ENCODE measurements around the gene MOCOS. TPM values are rescaled to one million over a fixed set of nuclear protein-coding genes. Genes with fewer than 3 reads are reported as not detected.

MOCOS gene
- 8.6 and 12.8 TPM in 2 replicates for total RNA-seq

GRCh38 chr18:36187193-36187825, at the start of gene MOCOS:
Gene MOCOS, plus strand, starts transcription at chr18:36187497. Its CDS starts 43 bp downstream, at chr18:36187540.

DNA sequence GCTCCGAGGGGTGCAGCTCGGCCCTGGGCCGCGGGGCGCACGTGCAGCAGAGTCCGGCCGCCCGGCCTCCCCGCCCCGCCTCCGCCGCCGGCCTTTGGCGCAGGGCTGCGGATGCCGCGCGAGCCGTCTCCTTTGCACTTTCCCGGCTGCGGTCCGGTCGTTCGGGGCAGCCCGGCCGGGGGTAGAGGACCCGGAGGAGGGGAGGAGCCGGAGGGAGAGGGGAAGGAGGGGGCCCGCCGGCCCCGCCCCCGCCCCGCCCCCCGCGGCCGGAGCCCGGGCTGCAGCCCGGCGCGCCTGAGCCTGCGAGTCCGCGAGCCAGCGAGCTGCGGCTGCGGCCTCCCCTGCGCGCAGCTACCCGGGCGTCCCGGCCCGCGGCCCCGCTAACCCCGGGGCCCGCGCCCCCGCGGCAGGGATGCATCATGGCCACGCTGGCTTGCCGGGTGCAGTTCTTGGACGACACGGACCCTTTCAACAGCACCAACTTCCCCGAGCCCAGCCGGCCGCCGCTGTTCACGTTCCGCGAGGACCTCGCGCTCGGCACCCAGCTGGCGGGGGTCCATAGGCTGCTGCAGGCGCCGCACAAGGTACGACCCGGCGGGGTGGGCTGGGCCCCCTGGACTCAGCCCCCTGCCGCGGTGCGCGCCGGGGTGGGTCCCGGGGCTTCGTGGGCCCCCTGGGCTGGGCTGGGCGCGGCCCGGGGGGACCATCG, 110.3 kb downstream of the MOCOS start, which contains the start of gene FHOD3:
Gene FHOD3, plus strand, starts transcription at position 297 of the 709 bp plus-strand sequence. Its CDS starts 123 bp downstream, at position 420.

Other genes starting within 250 kb of the MOCOS start
- 19.0 and 27.7 TPM in 2 replicates for gene RPRD1A, start 119.9 kb upstream of the MOCOS start, total RNA-seq
- gene SLC39A6, start 58.2 kb upstream of the MOCOS start, total RNA-seq, result 60.9 and 61.6 TPM in 2 replicates
- gene ELP2, start 57.6 kb upstream of the MOCOS start, total RNA-seq, result 30.3 and 48.3 TPM in 2 replicates
- 28.7 and 55.8 TPM in 2 replicates for gene FHOD3, start 110.2 kb downstream of the MOCOS start, total RNA-seq

All from mesangial cell (primary cell).